Measurements from ENCODE around the gene ANKRD40. TPM values are rescaled to one million over a fixed set of nuclear protein-coding genes. Genes with fewer than 3 reads are reported as not detected.

Gene ANKRD40
- total RNA-seq, 1 experiment from 2014 or later, result 45.3 TPM

DNA sequence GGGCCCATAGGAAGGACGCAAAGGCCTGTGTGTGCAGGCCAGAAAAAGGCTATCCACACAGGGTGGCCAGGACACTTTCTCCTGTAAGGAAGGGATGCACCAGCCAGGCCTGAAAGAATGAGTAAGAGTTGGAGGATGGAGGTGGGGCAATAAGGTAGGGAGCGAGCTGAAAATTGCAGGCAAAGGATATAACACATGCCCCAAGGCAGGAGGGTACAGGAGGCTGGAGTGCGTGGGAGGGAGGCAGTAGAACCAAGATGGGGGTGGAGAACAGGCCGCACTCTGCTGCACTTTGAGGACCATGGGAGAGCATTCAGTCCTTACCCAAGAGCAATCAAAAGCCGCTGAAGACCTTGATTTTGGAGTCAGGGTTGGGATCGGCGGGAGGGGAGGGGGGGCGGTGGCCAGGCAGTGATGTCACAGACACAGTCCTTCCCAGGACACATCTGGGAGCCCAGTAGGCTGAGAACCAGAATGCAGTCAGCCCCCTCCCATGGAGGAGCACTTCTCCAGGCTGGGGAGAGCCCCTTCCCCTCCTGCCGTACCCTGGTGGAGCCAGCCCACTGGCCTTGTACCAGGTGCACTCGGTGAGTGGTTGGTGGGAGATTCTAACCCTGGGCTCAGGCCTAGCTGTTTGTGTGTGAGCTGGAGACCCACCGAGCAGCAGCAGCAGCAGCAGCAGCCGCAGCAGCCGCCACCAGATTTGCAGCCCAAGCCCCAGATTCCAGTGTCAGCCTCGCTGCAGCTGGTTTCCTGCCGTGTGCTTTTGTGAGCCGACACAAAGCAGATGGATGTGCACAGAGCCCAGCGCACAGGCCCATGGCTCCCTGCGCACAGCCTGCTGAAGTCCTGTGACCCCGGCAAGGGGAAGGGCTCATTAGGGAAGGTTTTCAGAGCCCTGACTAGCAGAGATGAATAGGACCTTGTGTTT is 17.5 kb downstream of the ANKRD40 start:
- no peak for DNase-seq (ENCODE audit: low spot score)
- POLR2A ChIA-PET, result interaction anchor here (0.7 to 0.8 kb wide), 2 partner anchors 16 to 139 kb away, joined by 3 to 4 read pairs; no protein-coding TSS in a partner anchor

GRCh38 chr17:50689251-50689650 is 18.5 kb downstream of the ANKRD40 start:
- H3K36me3 Mint-ChIP-seq, result peaks cover 4% of the 10 kb centered on the region
- no peak overlapping the region for H3K27ac Mint-ChIP-seq
- ChIA-PET POLR2A (no interaction called here), CTCF (interaction anchor here (1.2 kb wide), 1 partner anchor 138 kb away, joined by 3 read pairs; no protein-coding TSS in a partner anchor)
- ATAC-seq, result no peak
- no peak overlapping the region for H3K4me3 Mint-ChIP-seq
- H3K27me3 Mint-ChIP-seq (ENCODE audit: low read depth), result no peaks in the 10 kb centered on the region
- H3K4me1 Mint-ChIP-seq, result peaks cover 27% of the 10 kb centered on the region
- TF ChIP-seq, protein P1, sequence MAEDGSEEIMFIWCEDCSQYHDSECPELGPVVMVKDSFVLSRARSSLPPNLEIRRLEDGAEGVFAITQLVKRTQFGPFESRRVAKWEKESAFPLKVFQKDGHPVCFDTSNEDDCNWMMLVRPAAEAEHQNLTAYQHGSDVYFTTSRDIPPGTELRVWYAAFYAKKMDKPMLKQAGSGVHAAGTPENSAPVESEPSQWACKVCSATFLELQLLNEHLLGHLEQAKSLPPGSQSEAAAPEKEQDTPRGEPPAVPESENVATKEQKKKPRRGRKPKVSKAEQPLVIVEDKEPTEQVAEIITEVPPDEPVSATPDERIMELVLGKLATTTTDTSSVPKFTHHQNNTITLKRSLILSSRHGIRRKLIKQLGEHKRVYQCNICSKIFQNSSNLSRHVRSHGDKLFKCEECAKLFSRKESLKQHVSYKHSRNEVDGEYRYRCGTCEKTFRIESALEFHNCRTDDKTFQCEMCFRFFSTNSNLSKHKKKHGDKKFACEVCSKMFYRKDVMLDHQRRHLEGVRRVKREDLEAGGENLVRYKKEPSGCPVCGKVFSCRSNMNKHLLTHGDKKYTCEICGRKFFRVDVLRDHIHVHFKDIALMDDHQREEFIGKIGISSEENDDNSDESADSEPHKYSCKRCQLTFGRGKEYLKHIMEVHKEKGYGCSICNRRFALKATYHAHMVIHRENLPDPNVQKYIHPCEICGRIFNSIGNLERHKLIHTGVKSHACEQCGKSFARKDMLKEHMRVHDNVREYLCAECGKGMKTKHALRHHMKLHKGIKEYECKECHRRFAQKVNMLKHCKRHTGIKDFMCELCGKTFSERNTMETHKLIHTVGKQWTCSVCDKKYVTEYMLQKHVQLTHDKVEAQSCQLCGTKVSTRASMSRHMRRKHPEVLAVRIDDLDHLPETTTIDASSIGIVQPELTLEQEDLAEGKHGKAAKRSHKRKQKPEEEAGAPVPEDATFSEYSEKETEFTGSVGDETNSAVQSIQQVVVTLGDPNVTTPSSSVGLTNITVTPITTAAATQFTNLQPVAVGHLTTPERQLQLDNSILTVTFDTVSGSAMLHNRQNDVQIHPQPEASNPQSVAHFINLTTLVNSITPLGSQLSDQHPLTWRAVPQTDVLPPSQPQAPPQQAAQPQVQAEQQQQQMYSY (CRISPR knock-in tag; IDR thresholded peaks at IDR 0.05), result peak; percentile 45; the same call in 1 of the 2 replicates
- TF ChIP-seq, protein P2, sequence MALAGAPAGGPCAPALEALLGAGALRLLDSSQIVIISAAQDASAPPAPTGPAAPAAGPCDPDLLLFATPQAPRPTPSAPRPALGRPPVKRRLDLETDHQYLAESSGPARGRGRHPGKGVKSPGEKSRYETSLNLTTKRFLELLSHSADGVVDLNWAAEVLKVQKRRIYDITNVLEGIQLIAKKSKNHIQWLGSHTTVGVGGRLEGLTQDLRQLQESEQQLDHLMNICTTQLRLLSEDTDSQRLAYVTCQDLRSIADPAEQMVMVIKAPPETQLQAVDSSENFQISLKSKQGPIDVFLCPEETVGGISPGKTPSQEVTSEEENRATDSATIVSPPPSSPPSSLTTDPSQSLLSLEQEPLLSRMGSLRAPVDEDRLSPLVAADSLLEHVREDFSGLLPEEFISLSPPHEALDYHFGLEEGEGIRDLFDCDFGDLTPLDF (CRISPR knock-in tag; IDR thresholded peaks at IDR 0.05), result no peak
- no peaks in the 10 kb centered on the region for H3K9me3 Mint-ChIP-seq
- no peak for DNase-seq (ENCODE audit: low spot score)

More for the DNA sequence above, 17.5 kb downstream of the ANKRD40 start:
- Mint-ChIP-seq H3K27me3 (ENCODE audit: low read depth) (no peaks in the 10 kb centered on the region), H3K4me1 (peaks cover 20% of the 10 kb centered on the region), H3K4me3 (no peak overlapping the region), H3K36me3 (peaks cover 9% of the 10 kb centered on the region), H3K9me3 (no peaks in the 10 kb centered on the region), H3K27ac (0 out of 2 replicates have a peak overlapping the region, but pooled peaks have one; percentile 19)
- CTCF ChIA-PET, result interaction anchor here (0.6 to 2.8 kb wide), 7 partner anchors 15 to 189 kb away, joined by 3 to 13 read pairs (median 4); no protein-coding TSS in a partner anchor
- ATAC-seq, result peak; percentile 36
- TF ChIP-seq FOXP4 (CRISPR knock-in tag; IDR thresholded peaks at IDR 0.05), result no peak
- TF ChIP-seq FOXP1 (CRISPR knock-in tag; IDR thresholded peaks at IDR 0.05; ENCODE audit: borderline replicate concordance), result peak; percentile 52; the same call in 1 of the 2 replicates
- TF ChIP-seq HMGXB4 (CRISPR knock-in tag; IDR thresholded peaks at IDR 0.05), result 0 out of 2 replicates have a peak, but pooled peaks have one; percentile 22
- TF ChIP-seq MAX (CRISPR knock-in tag; IDR thresholded peaks at IDR 0.05), result 0 out of 2 replicates have a peak, but pooled peaks have one; percentile 25
- TF ChIP-seq CREM (CRISPR knock-in tag; IDR thresholded peaks at IDR 0.05), result peak; percentile 32; the same call in 1 of the 2 replicates

DNA sequence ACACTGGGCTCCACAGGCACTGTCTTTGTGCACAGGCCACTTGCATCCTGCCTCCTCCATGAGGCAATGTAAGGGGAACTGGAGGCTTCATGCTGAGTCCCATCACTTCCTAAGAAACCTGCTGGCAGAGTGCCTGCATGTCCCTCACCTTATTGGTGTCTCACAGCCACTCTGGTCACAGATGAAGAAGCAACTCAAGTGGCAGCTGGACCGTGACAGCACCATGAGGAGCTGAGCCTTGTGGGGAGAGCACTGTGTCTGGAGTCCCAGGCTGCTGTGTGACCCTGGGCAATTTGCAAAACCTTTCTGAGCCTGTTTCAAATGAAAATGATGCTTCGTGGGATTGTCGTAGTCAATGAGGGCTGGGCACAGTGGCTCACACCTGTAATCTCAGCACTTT is 19.5 kb downstream of the ANKRD40 start:
- H3K27ac Mint-ChIP-seq, result no peak overlapping the region
- no peaks in the 10 kb centered on the region for H3K9me3 Mint-ChIP-seq
- ChIA-PET POLR2A (no interaction called here), CTCF (interaction anchor here (1.2 kb wide), 1 partner anchor 137 kb away, joined by 3 read pairs; no protein-coding TSS in a partner anchor)
- ATAC-seq, result no peak
- peaks cover 28% of the 10 kb centered on the region for H3K4me1 Mint-ChIP-seq
- DNase-seq (ENCODE audit: low spot score), result no peak
- H3K27me3 Mint-ChIP-seq (ENCODE audit: low read depth), result no peaks in the 10 kb centered on the region
- no peak overlapping the region for H3K4me3 Mint-ChIP-seq
- peaks cover under 1% of the 10 kb centered on the region for H3K36me3 Mint-ChIP-seq
- TF ChIP-seq CREM (CRISPR knock-in tag; IDR thresholded peaks at IDR 0.05) (no peak), TCF7 (CRISPR knock-in tag; IDR thresholded peaks at IDR 0.05; ENCODE audit: low read depth) (no peak), SMAD3 (CRISPR knock-in tag; IDR thresholded peaks at IDR 0.05; ENCODE audit: borderline replicate concordance) (no peak)
- TF ChIP-seq, protein P3, sequence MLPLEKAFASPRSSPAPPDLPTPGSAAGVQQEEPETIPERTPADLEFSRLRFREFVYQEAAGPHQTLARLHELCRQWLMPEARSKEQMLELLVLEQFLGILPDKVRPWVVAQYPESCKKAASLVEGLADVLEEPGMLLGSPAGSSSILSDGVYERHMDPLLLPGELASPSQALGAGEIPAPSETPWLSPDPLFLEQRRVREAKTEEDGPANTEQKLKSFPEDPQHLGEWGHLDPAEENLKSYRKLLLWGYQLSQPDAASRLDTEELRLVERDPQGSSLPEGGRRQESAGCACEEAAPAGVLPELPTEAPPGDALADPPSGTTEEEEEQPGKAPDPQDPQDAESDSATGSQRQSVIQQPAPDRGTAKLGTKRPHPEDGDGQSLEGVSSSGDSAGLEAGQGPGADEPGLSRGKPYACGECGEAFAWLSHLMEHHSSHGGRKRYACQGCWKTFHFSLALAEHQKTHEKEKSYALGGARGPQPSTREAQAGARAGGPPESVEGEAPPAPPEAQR (CRISPR knock-in tag; IDR thresholded peaks at IDR 0.05), result no peak
- TF ChIP-seq, protein P4, sequence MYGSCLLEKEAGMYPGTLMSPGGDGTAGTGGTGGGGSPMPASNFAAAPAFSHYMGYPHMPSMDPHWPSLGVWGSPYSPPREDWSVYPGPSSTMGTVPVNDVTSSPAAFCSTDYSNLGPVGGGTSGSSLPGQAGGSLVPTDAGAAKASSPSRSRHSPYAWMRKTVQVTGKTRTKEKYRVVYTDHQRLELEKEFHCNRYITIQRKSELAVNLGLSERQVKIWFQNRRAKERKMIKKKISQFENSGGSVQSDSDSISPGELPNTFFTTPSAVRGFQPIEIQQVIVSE (CRISPR knock-in tag; IDR thresholded peaks at IDR 0.05; ENCODE audit: borderline replicate concordance), result no peak
